Caco-2 (cell line): ENCODE results near the gene MS4A10. TPM values are rescaled to one million over a fixed set of nuclear protein-coding genes. Genes with fewer than 3 reads are reported as not detected.

ENCODE experiments used
- BruUV-seq: library from RNA; stranded (reverse); fragments of 400-500 nt; replicated peaks from 2 replicates; lab custom pipeline; 2021; lab: Mats Ljungman, UMichigan
- CTCF ChIA-PET: fragments of 300-600 bp; sonication (Branson Sonifier 250); formaldehyde crosslinking; loops from one replicate; lab custom pipeline; 2022; ENCODE audit warnings: antibody characterized with exemption; lab: Charles Lee
- POLR2A ChIA-PET: fragments of 300-600 bp; sonication (Branson Sonifier 250); formaldehyde crosslinking; loops from one replicate; lab custom pipeline; 2022; ENCODE audit warnings: antibody characterized with exemption; lab: Charles Lee
- DNase-seq, 2 experiments: peaks; one replicate each; pipeline versions ENCODE4 v3.0.0 to v3.0.0-alpha.2; 2020 to 2022
- H3K27me3 ChIP-seq: replicated peaks from 2 replicates; pipeline ENCODE4 v1.6.0; 2011; ENCODE audit warnings: low read length; ENCODE audit not compliant: control insufficient read depth, insufficient read depth
- H3K36me3 ChIP-seq: 2 replicates; pipeline ENCODE4 v1.5.1; 2011; ENCODE audit warnings: low read length; ENCODE audit not compliant: control insufficient read depth, insufficient read depth
- H3K4me1 ChIP-seq: fragments of 250-450 bp; sonication (Bioruptor Pico); 2 replicates; pipeline ENCODE4 v1.5.1; 2020; ENCODE audit warnings: mild to moderate bottlenecking
- H3K4me3 ChIP-seq: 2 replicates; pipeline ENCODE4 v1.5.1; 2011; ENCODE audit warnings: low read depth, mild to moderate bottlenecking, control low read depth, low read length
- H3K9me3 ChIP-seq: fragments of 250-450 bp; sonication (Bioruptor Pico); 2 replicates; pipeline ENCODE4 v1.5.1; 2020; ENCODE audit warnings: mild to moderate bottlenecking, moderate library complexity
- H3K27ac Mint-ChIP-seq: one replicate; pipeline ENCODE4 v1.8.0; 2022; ENCODE audit warnings: mixed read lengths; ENCODE audit not compliant: unreplicated experiment
- H3K27me3 Mint-ChIP-seq: one replicate; pipeline ENCODE4 v1.8.0; 2022; ENCODE audit warnings: mixed read lengths; ENCODE audit not compliant: insufficient read depth, unreplicated experiment
- H3K36me3 Mint-ChIP-seq: one replicate; pipeline ENCODE4 v1.8.0; 2022; ENCODE audit warnings: mild to moderate bottlenecking, mixed read lengths; ENCODE audit not compliant: insufficient read depth, unreplicated experiment
- H3K4me1 Mint-ChIP-seq: one replicate; pipeline ENCODE4 v1.8.0; 2022; ENCODE audit warnings: low read depth, mixed read lengths; ENCODE audit not compliant: unreplicated experiment
- H3K4me3 Mint-ChIP-seq: one replicate; pipeline ENCODE4 v1.8.0; 2022; ENCODE audit warnings: mild to moderate bottlenecking, moderate library complexity, mixed read lengths; ENCODE audit not compliant: unreplicated experiment
- H3K9me3 Mint-ChIP-seq: one replicate; pipeline ENCODE4 v1.8.0; 2022; ENCODE audit warnings: mixed read lengths; ENCODE audit not compliant: unreplicated experiment
- intact Hi-C: fragments of 100-400 bp; cut with micrococcal nuclease; formaldehyde crosslinking; loops from one replicate; pipeline ENCODE4 v1.10.0; 2022; ENCODE audit not compliant: unreplicated experiment
- total RNA-seq: library from RNA; stranded (reverse); gene quantifications from 2 replicates; pipeline ENCODE4 v1.2.3, GENCODE V29; 2022
- TF ChIP-seq, protein P1 (sequence below), 2 experiments: fragments of 200-600 bp in 1 of 2; IDR thresholded peaks; 1 replicate in 1 of 2; 2 replicates in 1 of 2; pipeline versions ENCODE4 v1.5.1 to v1.8.0; 2011 to 2022; ENCODE audit warnings: antibody characterized with exemption in 1 of 2, control low read depth in 1 of 2, inconsistent platforms in 1 of 2, low read depth in 1 of 2, low read length in 1 of 2, mild to moderate bottlenecking in 1 of 2, moderate library complexity in 1 of 2; ENCODE audit not compliant: insufficient read depth in 1 of 2, severe bottlenecking in 1 of 2, unreplicated experiment in 1 of 2

MS4A10 gene
- total RNA-seq, 1 experiment from 2014 or later, result 0.14 TPM

DNA sequence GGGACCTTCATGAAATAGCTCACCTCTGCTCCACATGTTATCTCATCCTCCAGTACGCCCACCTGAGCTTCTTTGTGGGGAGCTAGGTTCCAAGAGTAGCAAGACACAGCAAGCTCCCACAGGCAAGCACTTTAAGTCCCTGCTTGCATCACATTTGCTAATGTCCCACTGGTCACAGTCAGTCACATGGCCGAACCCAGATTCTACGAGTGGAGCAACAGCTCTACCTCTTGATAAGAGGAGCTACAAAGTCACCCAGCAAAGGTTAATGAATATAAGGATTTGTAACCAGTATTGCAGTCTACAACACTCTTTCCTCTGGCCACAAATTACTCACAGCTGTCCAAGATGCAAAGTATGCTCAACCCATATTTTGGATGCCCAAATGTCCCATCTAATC is 43.7 kb upstream of the MS4A10 start:
- CTCF ChIA-PET, result interaction anchor here (0.8 kb wide), 1 partner anchor 31 kb away, joined by 3 read pairs; no protein-coding TSS in a partner anchor

DNA sequence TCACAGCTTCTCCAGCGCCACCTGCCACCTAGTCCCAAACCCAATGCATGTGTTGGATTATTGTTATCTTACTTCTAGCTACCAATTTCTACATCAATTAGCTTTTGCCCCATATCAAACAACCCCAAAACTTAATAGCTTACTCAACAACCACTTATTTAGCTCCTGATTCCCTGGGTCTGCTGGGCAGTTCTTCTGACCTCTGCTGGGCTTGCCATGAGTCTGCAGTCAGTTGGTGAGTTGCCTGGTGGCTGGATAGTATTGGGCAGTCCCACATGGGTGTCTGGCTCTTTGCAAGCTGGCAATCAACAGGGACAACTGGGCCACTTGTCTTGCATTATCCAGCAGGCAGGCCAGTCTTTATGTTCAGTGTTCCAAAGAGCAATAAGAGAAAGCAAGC is 42.1 kb upstream of the MS4A10 start:
- ChIA-PET CTCF (interaction anchor here (0.8 to 1.2 kb wide), 4 partner anchors 20 to 85 kb away, joined by 3 to 6 read pairs (median 4); no protein-coding TSS in a partner anchor), POLR2A (no interaction called here)
- Histone ChIP-seq H3K4me1 (peaks cover 32% of the 10 kb centered on the region), H3K27me3 (no peaks in the 10 kb centered on the region), H3K4me3 (no peak overlapping the region), H3K9me3 (peaks cover 22% of the 10 kb centered on the region; the same call in 1 of the 2 replicates), H3K36me3 (no peaks in the 10 kb centered on the region)
- Mint-ChIP-seq H3K27ac (no peak overlapping the region), H3K9me3 (peaks cover 31% of the 10 kb centered on the region), H3K4me1 (peaks cover 15% of the 10 kb centered on the region), H3K27me3 (no peaks in the 10 kb centered on the region), H3K36me3 (no peaks in the 10 kb centered on the region), H3K4me3 (no peak overlapping the region)
- DNase-seq, result no peak
- intact Hi-C loops, result loop anchor here (1.0 kb wide), 1 partner anchor 42 kb away; no protein-coding TSS in a partner anchor
- no TSS peak for BruUV-seq
- TF ChIP-seq, protein P1, sequence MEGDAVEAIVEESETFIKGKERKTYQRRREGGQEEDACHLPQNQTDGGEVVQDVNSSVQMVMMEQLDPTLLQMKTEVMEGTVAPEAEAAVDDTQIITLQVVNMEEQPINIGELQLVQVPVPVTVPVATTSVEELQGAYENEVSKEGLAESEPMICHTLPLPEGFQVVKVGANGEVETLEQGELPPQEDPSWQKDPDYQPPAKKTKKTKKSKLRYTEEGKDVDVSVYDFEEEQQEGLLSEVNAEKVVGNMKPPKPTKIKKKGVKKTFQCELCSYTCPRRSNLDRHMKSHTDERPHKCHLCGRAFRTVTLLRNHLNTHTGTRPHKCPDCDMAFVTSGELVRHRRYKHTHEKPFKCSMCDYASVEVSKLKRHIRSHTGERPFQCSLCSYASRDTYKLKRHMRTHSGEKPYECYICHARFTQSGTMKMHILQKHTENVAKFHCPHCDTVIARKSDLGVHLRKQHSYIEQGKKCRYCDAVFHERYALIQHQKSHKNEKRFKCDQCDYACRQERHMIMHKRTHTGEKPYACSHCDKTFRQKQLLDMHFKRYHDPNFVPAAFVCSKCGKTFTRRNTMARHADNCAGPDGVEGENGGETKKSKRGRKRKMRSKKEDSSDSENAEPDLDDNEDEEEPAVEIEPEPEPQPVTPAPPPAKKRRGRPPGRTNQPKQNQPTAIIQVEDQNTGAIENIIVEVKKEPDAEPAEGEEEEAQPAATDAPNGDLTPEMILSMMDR (IDR thresholded peaks at IDR 0.05; ENCODE audit: insufficient read depth in 1 of 2, low read depth in 1 of 2, low read length in 1 of 2, severe bottlenecking in 1 of 2, unreplicated experiment in 1 of 2), result peak in 1 of 2 experiments; percentile 31

More for the DNA sequence above, 43.7 kb upstream of the MS4A10 start:
- Histone ChIP-seq H3K4me1 (peaks cover 32% of the 10 kb centered on the region), H3K9me3 (peaks cover 22% of the 10 kb centered on the region; the same call in 1 of the 2 replicates), H3K27me3 (no peaks in the 10 kb centered on the region), H3K4me3 (no peak overlapping the region), H3K36me3 (no peaks in the 10 kb centered on the region)
- intact Hi-C loops, result no loop called here
- DNase-seq, result no peak
- H3K27ac Mint-ChIP-seq, result no peak overlapping the region
- H3K9me3 Mint-ChIP-seq, result peaks cover 22% of the 10 kb centered on the region
- no peaks in the 10 kb centered on the region for H3K36me3 Mint-ChIP-seq
- H3K27me3 Mint-ChIP-seq, result no peaks in the 10 kb centered on the region
- no peak overlapping the region for H3K4me3 Mint-ChIP-seq
- TF ChIP-seq, protein P1 (IDR thresholded peaks at IDR 0.05; ENCODE audit: insufficient read depth in 1 of 2, low read depth in 1 of 2, low read length in 1 of 2, severe bottlenecking in 1 of 2, unreplicated experiment in 1 of 2), result no peak
- POLR2A ChIA-PET, result no interaction called here
- peaks cover 15% of the 10 kb centered on the region for H3K4me1 Mint-ChIP-seq
- BruUV-seq, result no TSS peak

DNA sequence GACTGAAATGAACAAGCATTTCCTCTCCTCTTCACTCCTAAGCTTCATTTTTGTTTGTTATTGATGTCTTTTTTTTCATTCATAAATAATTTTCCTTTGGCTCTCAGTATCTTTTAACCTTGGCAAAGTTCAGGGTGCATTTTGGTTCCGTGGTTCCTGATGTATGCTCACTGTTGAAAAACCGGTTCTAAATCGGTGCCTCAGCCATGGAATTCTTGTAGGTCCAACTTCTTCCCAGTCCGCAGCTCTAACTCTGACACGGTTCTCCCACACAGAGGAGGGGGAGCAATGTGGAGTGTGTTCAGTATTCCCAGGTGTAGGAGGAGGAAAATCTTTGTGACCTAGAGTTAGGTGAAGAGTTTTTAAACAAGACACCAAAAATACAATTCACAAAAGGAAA is 41.0 kb upstream of the MS4A10 start:
- CTCF ChIA-PET, result interaction anchor here (0.7 kb wide), 1 partner anchor 13 kb away, joined by 3 read pairs; the partner anchor contains the start of gene MS4A15

More for the DNA sequence above, 41.0 kb upstream of the MS4A10 start:
- Histone ChIP-seq H3K4me3 (no peak overlapping the region), H3K27me3 (no peaks in the 10 kb centered on the region), H3K4me1 (peaks cover 32% of the 10 kb centered on the region), H3K9me3 (peaks cover 22% of the 10 kb centered on the region; the same call in 1 of the 2 replicates), H3K36me3 (no peaks in the 10 kb centered on the region)
- TF ChIP-seq, protein P1 (IDR thresholded peaks at IDR 0.05; ENCODE audit: insufficient read depth in 1 of 2, low read depth in 1 of 2, low read length in 1 of 2, severe bottlenecking in 1 of 2, unreplicated experiment in 1 of 2), result no peak
- H3K9me3 Mint-ChIP-seq, result peaks cover 32% of the 10 kb centered on the region
- H3K36me3 Mint-ChIP-seq, result no peaks in the 10 kb centered on the region
- H3K4me1 Mint-ChIP-seq, result peaks cover 15% of the 10 kb centered on the region
- H3K27ac Mint-ChIP-seq, result no peak overlapping the region
- no peaks in the 10 kb centered on the region for H3K27me3 Mint-ChIP-seq
- no peak overlapping the region for H3K4me3 Mint-ChIP-seq
- DNase-seq, result no peak
- BruUV-seq, result no TSS peak
- intact Hi-C loops, result loop anchor here (2.0 kb wide), 1 partner anchor 33 kb away; no protein-coding TSS in a partner anchor
- POLR2A ChIA-PET, result no interaction called here
